HUES64 (cell line): ENCODE results near the gene NRM.
"Not testable (repeated sequence)": the region's sequence is repeated elsewhere in the genome, so short reads cannot be mapped to it uniquely, and the experiment has no call there.

Experiments used
- H3K27ac ChIP-seq: 2 replicates; pipeline ENCODE4 v1.7.0; 2013; ENCODE audit warnings: low read depth, low read length, inconsistent platforms
- H3K27me3 ChIP-seq: 2 replicates; pipeline ENCODE4 v1.6.1; 2013; ENCODE audit warnings: mild to moderate bottlenecking, low read length; ENCODE audit not compliant: insufficient read depth
- H3K36me3 ChIP-seq: 2 replicates; pipeline ENCODE4 v1.6.1; 2013; ENCODE audit warnings: mild to moderate bottlenecking, low read length; ENCODE audit not compliant: insufficient read depth
- H3K4me1 ChIP-seq: 2 replicates; pipeline ENCODE4 v1.6.1; 2013; ENCODE audit warnings: mild to moderate bottlenecking, low read length, moderate library complexity; ENCODE audit not compliant: insufficient read depth
- H3K4me3 ChIP-seq: 2 replicates; pipeline ENCODE4 v1.5.1; 2013; ENCODE audit warnings: mild to moderate bottlenecking, low read length, moderate library complexity
- H3K9ac ChIP-seq: 2 replicates; pipeline ENCODE4 v1.6.1; 2013; ENCODE audit warnings: mild to moderate bottlenecking, low read depth, low read length
- H3K9me3 ChIP-seq: 2 replicates; pipeline ENCODE4 v1.6.1; 2013; ENCODE audit warnings: low read depth, low read length; ENCODE audit not compliant: insufficient read depth
- WGBS: fragments of 150-250, 120-280 bp; methylation state at CpG from one replicate; pipeline ENCODE4 v1.1.7; 2013; ENCODE audit warnings: missing lambda C conversion rate; 5-methylcytosine and 5-hydroxymethylcytosine counted together

The NRM gene

DNA sequence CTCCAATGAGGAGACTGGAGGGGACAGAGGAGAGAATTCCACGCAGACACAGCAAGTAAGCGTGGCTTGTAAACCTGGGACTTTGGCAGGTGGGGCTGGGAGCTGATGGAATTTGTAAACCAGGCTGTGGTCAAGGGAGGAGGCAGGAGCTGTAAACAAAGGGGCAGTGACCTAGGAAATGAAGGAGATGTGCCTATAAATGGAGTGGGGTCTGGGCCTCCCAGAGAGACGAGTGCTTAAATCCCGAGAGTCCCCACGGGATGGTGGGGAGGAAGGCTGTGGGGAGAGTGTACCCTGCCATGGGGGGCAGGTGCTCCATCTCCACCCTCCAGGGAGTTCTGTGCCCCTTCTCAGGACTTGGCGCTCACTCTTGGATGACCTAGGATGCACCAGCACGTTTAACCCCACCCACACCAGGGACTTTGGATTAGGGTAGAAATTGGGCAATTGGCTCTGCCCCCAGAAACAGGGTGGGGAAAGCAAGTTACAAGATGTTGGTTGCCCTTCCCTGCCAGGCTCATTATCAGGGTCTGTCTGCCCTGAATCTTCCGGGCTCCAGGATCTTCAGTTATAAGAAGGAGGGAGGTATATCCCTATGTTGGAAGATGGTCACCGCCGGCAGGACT lies 14.0 kb downstream of the NRM start:
- Histone ChIP-seq H3K9ac (no peak overlapping the region), H3K9me3 (no peaks in the 10 kb centered on the region), H3K27ac (no peak overlapping the region), H3K4me3 (no peak overlapping the region), H3K36me3 (peaks cover 31% of the 10 kb centered on the region), H3K4me1 (peaks cover 8% of the 10 kb centered on the region; the same call in 1 of the 2 replicates), H3K27me3 (no peaks in the 10 kb centered on the region)
- 95% methylated on average over 10 of the region's 10 CpGs for WGBS

DNA sequence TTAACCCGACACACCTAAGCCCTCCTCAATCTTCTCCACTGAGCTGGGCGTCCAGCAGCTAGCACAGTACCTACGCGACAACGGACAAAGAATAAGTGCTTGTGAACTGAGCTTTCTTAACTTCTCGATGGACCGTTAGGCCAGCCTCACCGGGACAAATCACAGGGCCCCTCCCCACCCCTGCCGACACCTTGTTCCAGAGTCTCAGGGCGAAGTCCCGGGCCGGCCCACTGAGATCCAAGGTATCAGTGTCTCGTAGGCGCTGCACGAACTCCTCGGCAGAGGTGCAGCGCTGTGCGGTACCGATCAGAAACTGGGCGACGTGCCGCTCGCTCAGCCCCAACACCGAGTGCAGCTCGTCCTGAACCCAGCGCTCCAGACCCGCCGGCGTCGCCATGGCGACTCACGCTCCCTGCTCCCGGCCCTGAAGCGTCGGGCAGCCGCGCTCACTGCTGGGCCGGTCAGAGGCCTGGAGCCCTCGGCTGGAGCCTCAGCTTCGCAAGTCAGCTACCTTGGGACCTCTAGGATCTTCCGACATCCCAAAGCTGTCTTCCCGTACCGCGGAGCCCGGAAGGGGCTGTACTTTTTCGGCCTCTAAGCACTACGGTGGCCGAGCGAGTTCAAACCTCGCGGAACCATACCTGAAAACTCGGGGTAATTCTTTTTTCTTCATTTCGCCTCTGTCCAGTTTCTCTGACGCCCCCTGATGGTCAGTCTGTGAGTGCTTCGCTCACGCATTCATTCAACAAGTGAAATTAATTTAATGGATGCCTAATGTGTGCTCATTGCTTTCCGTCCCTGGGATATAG lies 18.1 kb downstream of the NRM start, which contains the start of gene DHX16:
DHX16 (minus strand) TSS at position 562 of the 809 bp plus-strand sequence; CDS start at position 397, 165 bp downstream.
- H3K4me1 ChIP-seq, result no peaks in the 10 kb centered on the region
- H3K9me3 ChIP-seq, result no peaks in the 10 kb centered on the region
- peak within 1 kb of the TSS; percentile 99 for H3K4me3 ChIP-seq
- no peaks in the 10 kb centered on the region for H3K27me3 ChIP-seq
- H3K27ac ChIP-seq, result peak within 1 kb of the TSS; percentile 72
- under 1% methylated on average over 56 of the region's 57 CpGs for WGBS
- peaks cover 41% of the 10 kb centered on the region for H3K36me3 ChIP-seq
- H3K9ac ChIP-seq, result peak within 1 kb of the TSS; percentile 82

DNA sequence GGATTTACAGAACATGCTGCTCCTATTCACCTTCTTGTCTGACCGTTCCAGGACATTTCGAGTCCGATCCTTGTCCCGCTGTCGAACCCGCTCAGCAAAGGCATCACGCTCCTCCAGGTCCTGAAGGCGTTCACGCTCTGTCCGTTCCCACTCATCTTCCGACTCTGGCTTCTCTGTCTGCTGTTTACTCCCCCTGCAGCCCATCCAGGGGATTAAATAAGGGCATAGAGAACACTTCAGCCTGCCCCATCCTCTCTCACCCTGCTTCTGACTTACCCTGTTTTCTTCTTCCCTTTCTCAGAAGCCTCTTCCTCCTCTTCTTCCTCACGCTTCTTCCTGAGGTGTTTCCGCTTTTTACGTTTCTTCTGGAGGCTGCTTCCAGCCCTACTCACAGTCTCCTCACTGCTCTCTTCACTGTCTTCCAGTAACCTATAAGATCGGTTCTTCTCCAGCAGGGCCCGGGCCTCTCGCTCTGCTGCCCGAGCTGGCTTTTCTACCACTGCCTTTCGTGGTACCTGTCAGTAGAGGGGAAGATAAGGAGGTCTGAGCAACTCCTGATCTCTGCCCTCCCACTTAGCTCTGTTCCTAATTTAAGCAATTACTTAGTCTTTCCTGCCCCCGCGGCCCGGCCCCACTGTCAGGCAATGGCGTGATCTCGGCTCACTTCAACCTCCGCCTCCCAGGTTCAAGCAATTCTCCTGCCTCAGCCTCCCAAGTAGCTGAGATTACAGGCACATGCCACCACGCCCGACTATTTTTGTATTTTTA lies 19.8 kb downstream of the NRM start:
- Histone ChIP-seq H3K9me3 (no peaks in the 10 kb centered on the region), H3K36me3 (peaks cover 36% of the 10 kb centered on the region), H3K4me3 (no peak overlapping the region), H3K27ac (no peak overlapping the region), H3K4me1 (no peaks in the 10 kb centered on the region), H3K9ac (no peak overlapping the region), H3K27me3 (no peaks in the 10 kb centered on the region)
- 91% methylated on average over 25 of the region's 27 CpGs for WGBS

DNA sequence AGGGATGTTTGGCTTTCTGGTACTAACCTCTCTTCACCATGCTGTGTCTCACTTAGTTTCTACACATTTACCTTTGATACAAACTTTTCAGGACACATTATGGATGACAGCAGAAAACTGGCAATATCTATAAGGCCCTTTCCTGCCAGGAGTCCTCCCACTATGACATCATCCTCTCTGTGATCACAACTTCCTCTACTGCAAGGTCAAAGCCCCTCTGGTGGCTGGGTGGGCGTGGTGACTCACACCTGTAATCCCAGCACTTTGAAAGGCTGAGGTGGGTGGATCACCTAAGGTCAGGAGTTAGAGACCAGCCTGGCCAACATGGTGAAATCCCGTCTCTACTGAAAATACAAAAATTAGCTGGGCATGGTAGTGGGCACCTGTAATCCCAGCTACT lies 24.5 kb downstream of the NRM start:
- H3K36me3 ChIP-seq, result peaks cover 75% of the 10 kb centered on the region
- not testable (repeated sequence) for H3K9ac ChIP-seq
- 87% methylated on average over 2 of the region's 2 CpGs for WGBS

DNA sequence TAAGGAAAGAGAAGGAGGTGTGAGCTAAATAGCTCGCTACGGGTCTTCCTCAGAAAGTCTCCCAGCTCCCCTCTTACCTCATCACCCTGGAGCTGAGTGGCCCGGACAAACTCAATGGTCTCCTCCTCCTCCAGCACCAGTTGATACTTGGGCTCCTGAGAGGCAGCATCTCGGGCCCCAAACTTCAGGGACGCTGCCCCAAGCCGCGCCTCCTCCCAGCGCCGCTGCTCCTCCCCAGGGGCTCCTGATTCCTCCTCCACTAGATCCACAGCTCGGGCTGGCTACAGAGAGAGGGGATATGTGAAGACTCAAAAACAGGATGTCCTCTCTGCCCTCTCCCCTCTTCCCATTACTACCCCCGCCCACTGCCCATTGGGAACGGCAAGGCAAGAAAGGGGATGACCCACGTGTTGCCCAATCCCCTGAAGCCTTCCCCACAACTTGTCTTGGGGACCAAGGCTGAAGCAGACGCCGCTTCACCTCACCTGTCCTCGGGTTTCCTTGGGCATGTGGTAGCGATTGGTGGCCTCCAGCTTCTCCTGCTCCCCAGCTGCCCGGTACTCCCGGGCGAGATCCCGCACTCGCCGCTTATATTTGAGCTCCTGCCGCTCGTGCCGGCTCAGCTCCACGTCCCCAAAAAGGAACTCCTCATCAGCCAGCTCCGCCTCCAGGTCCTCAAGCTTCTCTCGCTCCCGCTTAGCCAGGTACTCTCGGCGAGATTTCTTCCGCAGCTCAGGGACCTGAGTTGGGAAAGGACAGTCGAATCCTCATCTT lies 25.6 kb downstream of the NRM start:
- 95% methylated on average over 34 of the region's 34 CpGs for WGBS
- H3K9me3 ChIP-seq, result no peaks in the 10 kb centered on the region
- H3K4me1 ChIP-seq, result no peaks in the 10 kb centered on the region
- no peaks in the 10 kb centered on the region for H3K27me3 ChIP-seq
- H3K9ac ChIP-seq, result no peak overlapping the region
- no peak overlapping the region for H3K4me3 ChIP-seq
- H3K36me3 ChIP-seq, result peaks cover 75% of the 10 kb centered on the region
- no peak overlapping the region for H3K27ac ChIP-seq

More for the DNA sequence above, 24.5 kb downstream of the NRM start:
- not testable (repeated sequence) for H3K4me3 ChIP-seq, H3K27ac ChIP-seq, H3K4me1 ChIP-seq, H3K9me3 ChIP-seq, H3K27me3 ChIP-seq

DNA sequence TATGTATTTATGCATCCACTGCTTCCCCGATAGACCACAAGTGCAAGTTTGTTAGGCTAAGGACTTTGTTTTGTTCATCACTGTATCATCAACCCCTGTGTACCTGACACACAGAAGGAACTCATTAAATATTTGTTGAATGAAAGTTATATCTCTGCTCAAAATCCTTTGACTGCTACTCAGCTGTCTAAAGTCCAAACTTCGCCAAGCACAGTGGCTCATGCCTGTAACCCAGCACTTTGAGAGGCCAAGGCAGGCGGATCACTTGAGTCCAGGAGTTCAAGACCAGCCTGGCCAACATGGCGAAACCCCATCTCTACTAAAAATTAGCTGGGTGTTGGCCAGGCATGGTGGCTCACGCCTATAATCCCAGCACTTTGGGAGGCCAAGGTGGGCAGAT lies 32.9 kb downstream of the NRM start:
- H3K4me1 ChIP-seq, H3K4me3 ChIP-seq, H3K9me3 ChIP-seq, H3K27me3 ChIP-seq, H3K27ac ChIP-seq, H3K9ac ChIP-seq: not testable (repeated sequence)
- peaks cover 89% of the 10 kb centered on the region for H3K36me3 ChIP-seq
- WGBS, result 95% methylated on average over 5 of the region's 5 CpGs

DNA sequence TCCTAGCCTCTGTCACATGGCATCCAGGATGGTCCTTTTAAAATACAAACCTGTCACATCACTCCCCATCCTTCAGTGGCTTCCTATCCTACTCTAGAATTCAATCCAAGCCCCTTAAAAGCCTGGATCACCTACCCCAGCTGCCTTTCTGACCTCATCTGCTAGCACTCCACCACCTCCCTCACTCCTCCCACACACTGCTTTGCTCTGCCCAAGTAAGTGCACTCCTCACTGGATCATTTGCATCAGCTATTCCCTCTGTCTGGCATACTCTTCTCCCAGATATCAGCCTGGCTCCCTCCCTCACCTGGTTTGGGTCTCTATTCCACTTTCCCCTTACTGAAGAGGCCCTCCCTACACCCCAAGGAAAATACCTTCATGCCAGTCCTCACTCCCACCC lies 33.3 kb downstream of the NRM start:
- Histone ChIP-seq H3K9me3 (no peaks in the 10 kb centered on the region), H3K4me1 (no peaks in the 10 kb centered on the region), H3K4me3 (no peak overlapping the region), H3K36me3 (peaks cover 89% of the 10 kb centered on the region), H3K27ac (no peak overlapping the region), H3K9ac (no peak overlapping the region), H3K27me3 (no peaks in the 10 kb centered on the region)

DNA sequence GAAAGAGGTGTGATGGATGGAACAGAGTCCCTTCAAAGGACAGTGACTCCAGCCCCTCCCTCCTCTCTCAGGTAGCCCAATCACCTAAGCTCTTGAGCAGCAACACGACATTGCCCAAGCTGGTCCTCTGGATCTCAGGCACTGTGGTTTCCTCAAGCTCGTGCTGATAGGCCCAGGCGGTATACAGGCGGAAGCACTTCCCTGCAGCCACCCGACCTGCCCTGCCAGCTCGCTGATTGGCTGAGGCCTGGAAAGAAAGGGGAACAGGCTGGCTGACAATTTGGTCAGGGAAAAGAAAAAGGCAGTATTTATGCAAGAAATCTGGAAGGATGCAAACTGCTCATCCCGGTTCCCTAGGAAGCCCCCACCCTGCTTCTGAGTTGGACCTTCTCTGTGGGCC lies 34.3 kb downstream of the NRM start:
- H3K27ac ChIP-seq, result no peak overlapping the region
- no peak overlapping the region for H3K9ac ChIP-seq
- no peak overlapping the region for H3K4me3 ChIP-seq
- WGBS, result 88% methylated on average over 7 of the region's 7 CpGs
- H3K9me3 ChIP-seq, result no peaks in the 10 kb centered on the region
- no peaks in the 10 kb centered on the region for H3K27me3 ChIP-seq
- peaks cover 89% of the 10 kb centered on the region for H3K36me3 ChIP-seq
- no peaks in the 10 kb centered on the region for H3K4me1 ChIP-seq

DNA sequence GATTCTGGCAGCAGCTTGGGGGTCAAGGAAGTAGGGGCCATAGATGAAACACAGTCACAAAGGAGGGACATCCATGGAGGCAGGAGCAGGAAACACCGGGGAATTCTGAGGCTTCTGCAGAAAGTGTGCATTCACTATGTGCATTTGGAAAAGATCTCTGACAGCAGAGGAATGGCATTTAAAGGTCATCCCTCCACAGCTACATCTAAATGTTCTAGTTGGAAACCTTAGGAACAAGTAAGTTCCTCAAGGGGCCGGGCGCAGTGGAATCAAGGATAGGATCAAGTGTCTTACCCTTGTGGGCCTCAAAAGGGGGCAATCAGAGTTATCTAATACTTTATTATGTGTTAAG lies 35.1 kb downstream of the NRM start:
- peaks cover 93% of the 10 kb centered on the region for H3K36me3 ChIP-seq
- H3K27me3 ChIP-seq, result no peaks in the 10 kb centered on the region
- H3K4me3 ChIP-seq, result no peak overlapping the region
- H3K9me3 ChIP-seq, result no peaks in the 10 kb centered on the region
- no peak overlapping the region for H3K27ac ChIP-seq
- no peak overlapping the region for H3K9ac ChIP-seq
- no peaks in the 10 kb centered on the region for H3K4me1 ChIP-seq
- over 99% methylated on average over 3 of the region's 3 CpGs for WGBS

DNA sequence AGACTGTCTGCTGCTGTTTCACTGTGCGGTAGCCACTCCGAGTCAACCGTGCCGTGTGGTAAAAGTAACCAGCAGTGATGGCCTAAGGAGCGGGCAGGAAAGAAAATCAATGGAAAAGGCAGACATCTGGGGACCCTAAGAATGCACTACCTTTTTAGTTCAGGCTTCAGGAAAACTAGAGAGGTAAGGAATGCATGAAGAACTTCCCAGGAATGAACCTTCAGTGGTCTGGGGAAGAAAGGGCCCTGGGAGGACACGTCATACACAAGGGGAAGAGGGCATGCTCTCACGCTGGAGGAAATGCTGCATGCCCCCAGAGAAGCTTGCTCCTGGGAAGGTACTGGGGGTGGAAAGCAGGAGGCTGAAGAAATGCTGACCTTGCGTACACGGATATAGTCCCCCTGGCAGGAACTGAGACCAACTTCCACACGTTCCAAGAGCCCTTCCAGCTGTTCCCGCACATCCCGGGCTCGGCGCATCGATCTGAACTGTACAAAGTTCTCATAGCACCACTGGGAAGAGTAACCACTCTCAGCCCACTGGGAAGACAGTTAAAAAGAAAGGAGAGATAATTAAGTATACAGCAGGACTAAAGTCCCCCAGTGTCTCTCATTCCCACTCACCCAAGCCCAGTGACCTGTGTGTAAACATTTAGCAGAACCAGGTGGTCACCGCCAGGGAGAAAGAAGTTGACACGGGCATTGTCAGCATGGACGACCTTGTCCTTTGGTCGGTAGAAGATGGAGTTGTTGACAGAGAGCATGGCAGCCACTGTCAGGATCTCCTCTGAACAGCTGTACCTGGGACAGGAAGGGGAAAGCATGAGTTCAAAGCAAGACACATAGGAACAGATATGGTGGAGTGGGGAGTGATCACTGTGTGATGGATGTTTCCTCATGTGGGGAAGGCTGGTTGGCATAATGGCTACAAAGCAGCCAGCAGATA lies 35.7 kb downstream of the NRM start:
- Histone ChIP-seq H3K4me3 (no peak overlapping the region), H3K9me3 (no peaks in the 10 kb centered on the region), H3K4me1 (no peaks in the 10 kb centered on the region), H3K36me3 (peaks cover 90% of the 10 kb centered on the region), H3K27me3 (no peaks in the 10 kb centered on the region), H3K9ac (no peak overlapping the region), H3K27ac (no peak overlapping the region)
- WGBS, result 95% methylated on average over 18 of the region's 19 CpGs
